Suprapubic skin (tissue), 3 donors: ENCODE data around the gene SIPA1L3.

Source experiments
- CTCF ChIP-seq, 2 donors: fragments of 200-600 bp in 1 of 2; fragments of 450-650 bp in 1 of 2; sonication (generic) in 1 of 2; IDR thresholded peaks; one replicate each; pipeline ENCODE4 v1.5.1; 2016 to 2019; ENCODE audit warnings: antibody characterized with exemption in 2 of 2, mild to moderate bottlenecking in 1 of 2, moderate library complexity in 1 of 2
- EP300 ChIP-seq: sonication (generic); formaldehyde crosslinking; IDR thresholded peaks from one replicate; pipeline ENCODE4 v1.6.1; 2017; ENCODE audit warnings: antibody characterized with exemption

- TF ChIP-seq EP300 (no peak), CTCF (IDR thresholded peaks at IDR 0.05) (no peak)
Measured at GRCh38 chr19:38148337-38148736, 241.3 kb downstream of the SIPA1L3 start.
